ENCODE data around the gene FAM200B. TPM values are rescaled to one million over a fixed set of nuclear protein-coding genes. Genes with fewer than 3 reads are reported as not detected.
A peak's percentile ranks its signal among the peaks of the same experiment; 100 is the strongest.

Gene FAM200B
- total and polyA plus RNA-seq, 9 donors = 40.7 to 69.2 (median 55.6) TPM

- TF ChIP-seq POLR2A (IDR thresholded peaks at IDR 0.05) (no peak), EP300 (IDR thresholded peaks at IDR 0.05) (no peak), CTCF (IDR thresholded peaks at IDR 0.05) (no peak)
Measured at GRCh38 chr4:15695240-15695699, 13.6 kb downstream of the FAM200B start.

GRCh38 chr4:15695729-15696128 is 14.1 kb downstream of the FAM200B start:
- Histone ChIP-seq H3K36me3 (no peaks in the 10 kb centered on the region), H3K9me3 (no peaks in the 10 kb centered on the region), H3K4me1 (ENCODE audit: insufficient read depth) (peaks cover 1% of the 10 kb centered on the region), H3K27ac (no peak overlapping the region), H3K27me3 (no peaks in the 10 kb centered on the region), H3K4me3 (no peak overlapping the region)
- intact Hi-C loops (cut with DNase I) = no loop called here
- TF ChIP-seq CTCF (IDR thresholded peaks at IDR 0.05) = no peak
- no peak for TF ChIP-seq POLR2A (IDR thresholded peaks at IDR 0.05)
- no peak for TF ChIP-seq EP300 (IDR thresholded peaks at IDR 0.05)
- no peak for DNase-seq
- WGBS, 3 donors = 74 to 79% (median 78%) methylated on average over 3 of the region's 3 CpGs

More at GRCh38 chr4:15695240-15695699, 13.6 kb downstream of the FAM200B start:
- H3K27ac ChIP-seq = no peak overlapping the region
- intact Hi-C loops (cut with DNase I) = no loop called here
- H3K4me3 ChIP-seq = no peak overlapping the region
- no peaks in the 10 kb centered on the region for H3K9me3 ChIP-seq
- H3K36me3 ChIP-seq = no peaks in the 10 kb centered on the region
- 83 to 90% (median 90%) methylated on average over 10 of the region's 10 CpGs for WGBS, 3 donors
- DNase-seq = no peak
- peaks cover 1% of the 10 kb centered on the region for H3K4me1 ChIP-seq (ENCODE audit: insufficient read depth)
- no peaks in the 10 kb centered on the region for H3K27me3 ChIP-seq

- TF ChIP-seq POLR2A (IDR thresholded peaks at IDR 0.05) (no peak), CTCF (IDR thresholded peaks at IDR 0.05) (no peak), EP300 (IDR thresholded peaks at IDR 0.05) (no peak)
- Histone ChIP-seq H3K36me3 (no peaks in the 10 kb centered on the region), H3K9me3 (no peaks in the 10 kb centered on the region), H3K27me3 (no peaks in the 10 kb centered on the region), H3K27ac (no peak overlapping the region), H3K4me1 (ENCODE audit: insufficient read depth) (no peaks in the 10 kb centered on the region), H3K4me3 (no peak overlapping the region)
- DNase-seq = no peak
- 88 to 100% (median 97%) methylated on average over 1 of the region's 1 CpG for WGBS, 3 donors
- intact Hi-C loops (cut with DNase I) = no loop called here
Measured at GRCh38 chr4:15696866-15697265, 15.2 kb downstream of the FAM200B start.

- H3K27me3 ChIP-seq = no peaks in the 10 kb centered on the region
Measured at GRCh38 chr4:15702941-15703403, 21.3 kb downstream of the FAM200B start, which contains the start of gene BST1. Gene BST1 (plus strand): TSS chr4:15703065. CDS start chr4:15703145, 80 bp downstream.

More at GRCh38 chr4:15702941-15703403, 21.3 kb downstream of the FAM200B start, which contains the start of gene BST1:
- Histone ChIP-seq H3K4me1 (ENCODE audit: insufficient read depth) (peaks cover 3% of the 10 kb centered on the region), H3K4me3 (peak within 1 kb of the TSS; percentile 53), H3K36me3 (no peaks in the 10 kb centered on the region), H3K9me3 (no peaks in the 10 kb centered on the region), H3K27ac (peak within 1 kb of the TSS in 1 of 2 donors; percentile 7)
- 1 to 3% (median 1%) methylated on average over 43 of the region's 43 CpGs for WGBS, 3 donors
- peak; percentile 47 to 71 (median 59) for DNase-seq
- TF ChIP-seq POLR2A (IDR thresholded peaks at IDR 0.05) (no peak), EP300 (IDR thresholded peaks at IDR 0.05) (no peak), CTCF (IDR thresholded peaks at IDR 0.05) (no peak)
- intact Hi-C loops (cut with DNase I) = no loop called here
